Nephron (organoid): ENCODE results near the gene SGCD.

Source experiments
- H3K27ac Mint-ChIP-seq, 3 experiments: 2 replicates each; pipeline ENCODE4 v1.8.0; 2020; ENCODE audit warnings: mixed read lengths in 3 of 3, mild to moderate bottlenecking in 2 of 3, moderate library complexity in 1 of 3
- H3K27me3 Mint-ChIP-seq: 2 replicates; pipeline ENCODE4 v1.8.0; 2021; ENCODE audit warnings: low read depth, mild to moderate bottlenecking, moderate library complexity, mixed read lengths
- H3K36me3 Mint-ChIP-seq: 2 replicates; pipeline ENCODE4 v1.8.0; 2020; ENCODE audit warnings: low read depth, mixed read lengths
- H3K4me1 Mint-ChIP-seq: 2 replicates; pipeline ENCODE4 v1.8.0; 2020; ENCODE audit warnings: mixed read lengths
- H3K4me3 Mint-ChIP-seq, 3 experiments: 2 replicates each; pipeline ENCODE4 v1.8.0; 2020; ENCODE audit warnings: mild to moderate bottlenecking in 3 of 3, mixed read lengths in 3 of 3, moderate library complexity in 2 of 3
- H3K9me3 Mint-ChIP-seq: 2 replicates; pipeline ENCODE4 v1.8.0; 2020; ENCODE audit warnings: mixed read lengths
- CTCF ChIP-seq, 3 experiments: fragments of 200-600 bp; sonication (generic); IDR thresholded peaks; one replicate each; pipeline ENCODE4 v1.5.0; 2021; ENCODE audit warnings: antibody characterized with exemption in 3 of 3; ENCODE audit not compliant: unreplicated experiment in 3 of 3

The SGCD gene

GRCh38 chr5:156481741-156482140, 154.8 kb downstream of the SGCD start:
- peak overlapping the region; percentile 31 to 92 (median 76) for H3K27ac Mint-ChIP-seq
- H3K4me3 Mint-ChIP-seq, result peak overlapping the region in 1 of 3 experiments; percentile 30
- peaks cover 1% of the 10 kb centered on the region for H3K36me3 Mint-ChIP-seq
- H3K27me3 Mint-ChIP-seq, result no peaks in the 10 kb centered on the region
- H3K9me3 Mint-ChIP-seq, result peaks cover 4% of the 10 kb centered on the region
- no peak for TF ChIP-seq CTCF (IDR thresholded peaks at IDR 0.05; ENCODE audit: unreplicated experiment in 3 of 3)
- H3K4me1 Mint-ChIP-seq, result peaks cover 60% of the 10 kb centered on the region

GRCh38 chr5:156482818-156483217, 155.9 kb downstream of the SGCD start:
- Mint-ChIP-seq H3K27ac (peak overlapping the region; percentile 31 to 76 (median 74)), H3K4me3 (peak overlapping the region in 2 of 3 experiments; percentile 3 to 31), H3K4me1 (peaks cover 50% of the 10 kb centered on the region), H3K36me3 (peaks cover 6% of the 10 kb centered on the region), H3K27me3 (no peaks in the 10 kb centered on the region), H3K9me3 (peaks cover 10% of the 10 kb centered on the region)
- no peak for TF ChIP-seq CTCF (IDR thresholded peaks at IDR 0.05; ENCODE audit: unreplicated experiment in 3 of 3)

GRCh38 chr5:156486394-156487238, 159.7 kb downstream of the SGCD start:
- no peaks in the 10 kb centered on the region for H3K27me3 Mint-ChIP-seq
- no peak overlapping the region for H3K4me3 Mint-ChIP-seq
- no peak for TF ChIP-seq CTCF (IDR thresholded peaks at IDR 0.05; ENCODE audit: unreplicated experiment in 3 of 3)
- peaks cover 24% of the 10 kb centered on the region for H3K4me1 Mint-ChIP-seq
- H3K36me3 Mint-ChIP-seq, result peaks cover 6% of the 10 kb centered on the region
- H3K27ac Mint-ChIP-seq, result peak overlapping the region in 1 of 3 experiments; percentile 39
- peaks cover 32% of the 10 kb centered on the region for H3K9me3 Mint-ChIP-seq

GRCh38 chr5:156491766-156492165, 164.8 kb downstream of the SGCD start:
- Mint-ChIP-seq H3K27ac (no peak overlapping the region), H3K9me3 (peaks cover 28% of the 10 kb centered on the region), H3K4me3 (no peak overlapping the region), H3K36me3 (peaks cover 5% of the 10 kb centered on the region), H3K27me3 (no peaks in the 10 kb centered on the region), H3K4me1 (peaks cover 24% of the 10 kb centered on the region)
- no peak for TF ChIP-seq CTCF (IDR thresholded peaks at IDR 0.05; ENCODE audit: unreplicated experiment in 3 of 3)

GRCh38 chr5:156496291-156496690, 169.3 kb downstream of the SGCD start:
- Mint-ChIP-seq H3K27me3 (no peaks in the 10 kb centered on the region), H3K36me3 (no peaks in the 10 kb centered on the region), H3K27ac (peak overlapping the region; percentile 63 to 80 (median 74)), H3K4me3 (no peak overlapping the region), H3K4me1 (peaks cover 50% of the 10 kb centered on the region), H3K9me3 (peaks cover under 1% of the 10 kb centered on the region)
- no peak for TF ChIP-seq CTCF (IDR thresholded peaks at IDR 0.05; ENCODE audit: unreplicated experiment in 3 of 3)

- peak overlapping the region; percentile 23 to 80 (median 74) for H3K27ac Mint-ChIP-seq
- H3K4me3 Mint-ChIP-seq, result no peak overlapping the region
- H3K27me3 Mint-ChIP-seq, result no peaks in the 10 kb centered on the region
- no peaks in the 10 kb centered on the region for H3K36me3 Mint-ChIP-seq
- no peak for TF ChIP-seq CTCF (IDR thresholded peaks at IDR 0.05; ENCODE audit: unreplicated experiment in 3 of 3)
- peaks cover 56% of the 10 kb centered on the region for H3K4me1 Mint-ChIP-seq
- H3K9me3 Mint-ChIP-seq, result no peaks in the 10 kb centered on the region
Measured at GRCh38 chr5:156497804-156498208, 170.8 kb downstream of the SGCD start.
